LoVo (cell line): ENCODE data around the gene TAF4.
"Not testable (repeated sequence)": the region's sequence is repeated elsewhere in the genome, so short reads cannot be mapped to it uniquely, and the experiment has no call there.

Experiments used
- DNase-seq: peaks from one replicate; pipeline ENCODE4 v3.0.0-alpha.2; 2016; ENCODE audit warnings: low spot score

The TAF4 gene

DNA sequence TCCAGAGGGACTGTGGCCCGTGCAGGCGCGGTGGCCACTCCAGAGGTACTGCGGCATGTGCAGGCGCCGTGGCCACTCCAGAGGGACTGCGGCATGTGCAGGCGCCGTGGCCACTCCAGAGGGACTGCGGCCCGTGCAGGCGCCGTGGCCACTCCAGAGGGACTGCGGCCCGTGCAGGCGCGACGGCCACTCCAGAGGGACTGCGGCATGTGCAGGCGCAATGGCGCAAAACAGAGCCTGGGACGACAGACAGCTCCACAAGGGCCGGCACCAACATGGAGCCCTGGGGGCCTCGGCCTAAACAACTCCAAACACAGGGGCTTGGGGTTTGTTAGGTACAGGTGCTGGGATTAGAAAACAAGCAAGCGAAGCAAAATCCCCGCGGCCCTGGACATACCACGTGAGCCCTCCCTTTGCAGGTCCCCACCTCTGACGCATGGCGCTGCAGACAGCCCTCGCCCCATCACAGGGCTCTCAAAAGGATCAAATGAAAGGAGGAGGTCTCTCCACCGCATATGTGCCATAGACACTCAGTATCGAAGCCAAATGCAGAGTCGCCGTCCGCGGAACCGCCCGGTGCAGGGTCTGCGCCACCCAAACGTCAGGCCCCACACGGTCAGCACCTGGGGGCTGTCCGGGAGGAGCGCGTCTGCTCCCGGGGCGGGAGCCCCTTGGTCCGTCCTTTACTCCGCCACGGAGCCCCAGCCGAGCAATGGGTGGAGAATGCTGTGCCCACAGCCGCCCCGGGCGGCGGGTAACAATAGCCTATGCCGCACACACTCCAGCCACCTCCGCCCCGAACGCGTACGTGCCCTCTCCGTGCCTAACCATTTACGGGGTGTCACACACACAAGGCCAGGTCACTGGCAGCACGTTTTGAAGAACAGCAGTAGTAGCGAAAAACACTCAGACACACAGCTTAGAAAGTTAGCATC lies 85.7 kb downstream of the TAF4 start:
- DNase-seq, result no peak

DNA sequence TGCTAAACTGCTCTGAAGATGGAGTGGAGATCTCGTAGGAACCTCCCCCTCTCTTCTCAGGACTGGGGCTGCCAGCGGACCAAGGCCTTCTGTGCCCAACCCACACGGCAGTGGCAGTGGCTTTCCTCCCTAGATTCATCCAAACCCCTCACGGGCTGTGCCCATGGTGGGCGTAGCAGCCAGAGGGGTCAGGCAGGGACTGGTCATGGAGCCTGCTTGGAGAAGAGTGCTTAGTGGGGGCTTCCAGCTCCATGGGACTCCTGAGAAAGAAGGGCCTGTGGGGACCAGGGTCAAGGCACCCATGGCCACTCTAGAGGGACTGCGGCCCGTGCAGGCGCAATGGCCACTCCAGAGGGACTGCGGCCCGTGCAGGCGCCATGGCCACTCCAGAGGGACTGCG lies 86.6 kb downstream of the TAF4 start:
- no peak for DNase-seq

DNA sequence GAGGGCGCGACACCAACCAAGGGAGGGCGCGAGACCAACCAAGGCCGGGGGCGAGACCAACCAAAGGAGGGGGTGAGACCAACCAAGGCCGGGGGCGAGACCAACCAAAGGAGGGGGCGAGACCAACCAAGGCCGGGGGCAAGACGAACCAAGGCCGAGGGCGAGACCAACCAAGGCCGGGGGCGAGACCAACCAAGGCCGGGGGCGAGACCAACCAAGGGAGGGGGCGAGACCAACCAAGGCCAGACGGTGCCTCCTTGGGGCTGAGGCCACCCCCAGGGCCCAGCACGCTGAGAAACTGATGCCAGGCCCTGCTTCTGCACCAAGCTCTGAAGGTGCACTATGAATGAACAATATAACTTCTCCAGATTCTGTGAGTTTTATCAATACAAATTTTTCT lies 87.2 kb downstream of the TAF4 start:
- no peak for DNase-seq

DNA sequence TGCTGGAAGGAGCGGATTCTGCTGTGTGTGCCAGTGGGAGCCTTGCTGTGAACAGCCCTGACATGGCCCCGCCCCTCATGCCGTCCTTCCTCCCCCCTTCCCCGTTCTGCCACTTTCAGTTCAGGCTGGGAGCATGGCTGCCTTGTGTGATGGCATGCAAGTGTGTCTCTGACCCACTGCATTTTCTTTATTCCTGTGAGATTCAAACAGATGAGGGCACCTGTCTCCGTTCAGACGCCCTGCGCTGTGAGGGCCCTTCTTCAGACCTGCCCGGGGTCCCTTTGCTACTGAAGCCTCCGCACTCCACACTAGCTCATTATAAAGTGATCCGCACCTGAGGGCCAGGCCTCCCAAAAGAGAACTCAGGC lies 88.3 kb downstream of the TAF4 start:
- no peak for DNase-seq

DNA sequence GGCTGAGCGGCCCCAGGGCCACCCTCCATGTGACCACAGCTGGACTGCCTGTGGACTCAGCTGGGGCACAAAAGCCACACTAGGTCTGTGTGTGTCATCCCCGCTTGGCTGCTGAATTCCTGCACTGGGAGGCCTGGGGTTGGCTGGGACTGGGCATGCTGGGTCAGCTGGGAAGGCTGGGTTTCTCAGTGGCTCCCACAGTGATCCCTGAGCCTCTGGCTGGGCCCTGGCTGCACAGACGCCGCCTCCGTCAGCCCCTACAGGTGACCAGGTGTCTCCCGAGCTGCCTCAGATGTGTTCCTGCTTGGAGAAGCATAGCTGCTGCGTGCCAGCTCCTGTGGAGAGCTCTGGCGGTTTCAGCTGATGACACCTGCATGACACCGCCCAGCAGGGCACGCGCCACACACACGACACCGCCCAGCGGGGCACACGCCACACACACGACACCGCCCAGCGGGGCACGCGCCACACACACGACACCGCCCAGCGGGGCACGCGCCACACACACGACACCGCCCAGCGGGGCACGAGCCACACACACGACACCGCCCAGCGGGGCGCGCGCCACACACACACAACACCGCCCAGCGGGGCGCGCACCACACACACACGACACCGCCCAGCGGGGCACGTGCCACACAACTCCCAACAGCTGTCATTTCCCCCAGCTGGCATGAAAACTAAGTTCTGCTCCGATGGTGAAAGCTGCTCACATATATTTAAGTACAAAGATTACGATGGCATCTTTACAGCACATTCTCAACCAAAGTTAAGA lies 88.8 kb downstream of the TAF4 start:
- DNase-seq, result no peak

DNA sequence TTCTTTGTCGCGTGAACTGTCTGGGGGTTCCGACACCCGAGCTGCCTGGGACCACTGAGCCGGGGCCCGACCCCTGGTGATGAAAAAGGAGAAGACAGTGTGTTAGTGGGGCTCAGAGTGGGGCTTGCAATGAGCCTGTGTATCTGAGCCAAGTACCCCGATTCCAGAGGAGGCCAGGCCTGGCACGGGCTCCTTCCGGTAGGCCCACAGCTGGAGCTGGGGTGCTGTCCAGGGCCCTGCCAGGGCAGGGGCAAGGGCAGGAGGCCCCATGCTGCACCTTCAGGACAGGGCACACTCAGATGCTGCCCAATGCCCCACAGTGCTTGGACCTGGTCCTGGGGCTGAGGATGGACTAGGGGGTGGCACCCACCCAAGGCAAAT lies 89.4 kb downstream of the TAF4 start:
- no peak for DNase-seq

DNA sequence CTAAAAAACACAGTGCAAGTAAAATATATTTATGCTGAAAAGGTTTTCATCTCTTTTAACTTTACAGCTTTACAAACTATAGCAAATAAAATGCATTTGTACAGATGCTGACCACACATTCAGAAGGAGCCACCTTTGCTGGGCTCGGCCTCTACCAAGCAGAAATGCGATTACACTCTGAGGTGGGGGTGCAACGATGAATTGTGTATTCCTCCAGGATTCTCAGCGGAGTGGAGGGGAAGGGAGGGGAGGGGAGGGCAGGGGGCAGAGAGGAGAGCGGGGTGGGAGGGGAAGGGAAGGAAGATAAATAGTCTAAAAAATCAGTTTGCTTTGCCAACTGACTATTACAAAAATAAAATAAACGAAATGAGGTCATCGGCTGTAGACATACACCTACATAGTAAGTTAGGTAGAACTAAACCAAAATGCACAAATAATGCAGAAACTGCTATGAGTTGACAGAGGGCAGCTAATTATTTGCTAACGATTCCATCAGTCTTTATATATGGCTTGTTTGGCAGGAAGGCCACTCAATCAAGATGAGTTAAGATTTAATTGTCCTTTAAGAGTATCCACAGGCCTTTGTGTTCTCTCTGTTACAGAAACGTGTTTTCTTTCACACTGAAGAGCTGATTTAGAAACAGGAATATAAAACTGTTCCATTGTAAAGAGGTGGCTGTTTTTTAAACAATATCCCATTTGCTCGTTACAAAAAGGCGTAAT lies 90.1 kb downstream of the TAF4 start:
- DNase-seq, result no peak

DNA sequence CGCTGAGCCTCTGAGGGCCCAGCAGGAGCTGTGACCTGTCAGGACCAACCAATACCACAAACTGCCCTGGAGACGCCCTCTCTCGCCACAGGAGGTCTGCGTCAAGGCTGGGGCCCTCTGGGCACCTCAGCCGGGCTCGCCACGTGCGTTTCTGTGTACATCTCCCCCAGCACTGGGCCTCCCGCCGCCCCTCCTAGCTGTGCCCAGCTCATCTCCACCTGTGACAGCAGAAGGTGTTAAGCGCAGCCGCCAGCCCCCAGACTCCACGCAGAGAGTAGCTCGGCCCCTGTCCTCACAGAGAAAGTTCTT lies 91.4 kb downstream of the TAF4 start:
- no peak for DNase-seq

DNA sequence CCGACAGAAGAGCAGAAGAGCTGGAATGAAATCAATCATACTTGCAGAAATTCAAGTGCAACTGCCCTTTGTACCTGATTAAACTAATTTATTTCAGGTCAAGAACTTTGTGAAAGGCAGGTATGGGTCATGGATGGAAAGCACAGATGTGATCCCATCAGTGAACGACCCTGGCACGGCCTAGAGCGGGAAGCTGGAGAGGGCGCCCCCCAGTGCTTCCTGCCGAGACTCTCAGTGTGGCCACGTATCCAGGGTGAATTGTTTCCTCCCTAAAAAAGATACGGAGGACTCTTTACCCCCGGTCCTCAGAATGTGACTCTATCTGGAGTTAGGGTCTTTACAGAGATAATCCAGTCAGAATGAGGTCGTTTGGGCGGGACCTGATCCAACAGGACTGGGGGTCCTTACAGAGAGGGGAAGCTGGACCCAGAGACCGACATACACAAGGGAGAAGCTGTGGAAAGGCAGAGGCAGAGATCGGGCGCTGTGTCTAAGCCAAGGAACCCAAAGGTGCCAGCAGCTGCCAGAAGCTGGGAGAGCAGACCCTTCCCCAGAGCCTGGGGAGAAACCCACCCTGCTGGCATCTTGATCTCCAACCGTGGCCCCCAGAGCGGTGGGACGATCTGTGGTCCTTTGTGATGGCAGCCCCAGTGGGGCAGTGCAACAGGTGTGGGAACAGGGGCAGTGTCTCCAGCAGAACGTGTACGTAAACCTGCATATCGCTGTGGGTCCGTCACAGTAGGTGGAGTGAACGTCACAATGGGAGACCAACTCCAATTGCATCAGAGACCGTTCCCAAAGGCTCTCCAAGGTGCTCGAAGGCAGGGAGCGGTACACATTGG lies 91.9 kb downstream of the TAF4 start:
- DNase-seq, result no peak

DNA sequence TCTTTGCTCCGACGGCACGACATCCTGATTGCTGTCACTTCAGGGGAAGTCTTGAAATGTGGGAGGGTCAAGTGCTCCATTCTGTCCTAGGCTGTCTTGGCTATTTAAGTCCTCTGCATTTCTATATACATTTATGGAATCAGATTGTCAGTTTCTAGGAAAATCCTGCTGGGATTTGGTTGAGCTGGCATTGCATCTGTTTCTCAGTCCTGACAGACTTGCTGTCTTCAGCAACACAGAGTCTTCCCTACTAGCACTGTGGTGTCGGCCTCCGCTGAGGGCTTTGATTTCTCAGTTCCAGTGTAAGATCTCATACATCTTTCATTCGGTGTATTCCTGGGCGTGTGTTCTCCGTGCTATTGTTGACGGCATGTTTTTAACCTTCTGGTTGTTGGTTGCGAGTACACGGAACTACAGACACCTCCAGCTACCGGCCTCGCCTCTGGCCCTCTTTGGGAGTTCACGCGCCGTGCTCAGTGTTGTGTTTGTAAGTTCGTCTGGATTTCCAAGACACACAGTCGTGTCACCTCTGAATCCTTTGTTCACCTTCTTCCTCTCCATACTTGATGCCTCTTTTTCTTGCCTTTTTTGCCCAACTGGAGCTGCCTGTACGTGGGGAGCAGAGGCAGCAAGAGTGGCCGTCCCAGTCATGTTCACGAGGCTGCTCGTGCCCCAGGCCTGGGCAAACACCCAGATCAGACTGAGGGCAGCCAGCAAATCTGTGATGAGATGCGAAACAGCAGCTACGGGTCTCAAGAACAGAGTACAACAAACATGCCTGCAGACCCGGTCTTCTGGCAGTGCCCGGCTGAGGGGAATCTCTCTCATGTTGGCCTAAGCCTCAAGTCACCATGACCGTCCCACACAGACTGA lies 92.8 kb downstream of the TAF4 start:
- DNase-seq, result no peak

DNA sequence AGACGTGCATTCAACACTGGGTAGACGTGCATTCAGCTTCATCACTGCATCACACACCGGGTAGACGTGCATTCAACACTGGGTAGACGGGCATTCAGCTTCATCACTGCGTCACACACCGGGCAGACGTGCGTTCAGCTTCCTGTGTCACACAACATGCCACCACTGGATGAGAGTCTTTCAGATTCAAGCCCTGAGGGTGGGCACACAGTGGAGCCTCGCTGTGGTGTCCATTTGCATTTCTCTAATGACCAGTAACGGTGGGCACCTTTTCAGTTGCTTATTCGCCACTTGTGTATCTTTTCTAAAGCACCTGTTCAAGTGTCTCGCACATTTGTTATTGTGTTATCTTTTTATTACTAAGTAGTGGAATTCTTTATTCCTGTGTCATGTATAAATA lies 94.1 kb downstream of the TAF4 start:
- DNase-seq, result not testable (repeated sequence)

DNA sequence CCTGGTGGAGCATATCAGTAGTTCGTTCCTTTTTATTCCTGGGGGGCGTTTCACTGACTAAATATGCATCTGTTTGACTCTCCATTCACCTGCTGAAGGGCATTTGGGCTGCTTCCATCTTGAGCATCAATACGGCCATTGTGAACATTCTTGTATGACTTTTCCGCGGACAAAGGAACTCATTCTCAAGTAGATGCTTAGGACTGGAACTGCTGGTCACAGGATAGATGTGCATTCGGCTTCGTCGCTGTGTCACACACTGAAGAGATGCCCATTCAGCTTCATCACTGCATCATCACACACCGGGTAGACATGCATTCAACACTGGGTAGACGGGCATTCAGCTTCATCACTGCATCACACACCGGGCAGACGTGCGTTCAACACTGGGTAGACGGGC lies 95.3 kb downstream of the TAF4 start:
- DNase-seq, result no peak

DNA sequence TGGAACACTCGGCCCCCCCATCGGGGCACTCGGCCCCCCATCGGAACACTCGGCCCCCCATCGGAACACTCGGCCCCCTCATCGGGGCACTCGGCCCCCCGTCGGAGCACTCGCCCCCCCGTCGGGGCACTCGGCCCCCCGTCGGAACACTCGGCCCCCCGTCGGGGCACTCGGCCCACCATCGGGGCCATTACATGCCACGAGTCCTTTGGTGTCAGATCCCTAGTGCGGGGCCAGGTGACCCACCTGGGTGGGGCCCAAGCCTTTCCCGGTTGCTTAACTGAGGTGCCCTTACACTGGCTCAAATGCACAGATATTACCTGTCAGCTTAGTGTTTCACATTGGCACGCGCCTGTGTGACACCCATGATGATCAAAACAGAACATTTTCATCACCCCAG lies 95.9 kb downstream of the TAF4 start:
- no peak for DNase-seq

DNA sequence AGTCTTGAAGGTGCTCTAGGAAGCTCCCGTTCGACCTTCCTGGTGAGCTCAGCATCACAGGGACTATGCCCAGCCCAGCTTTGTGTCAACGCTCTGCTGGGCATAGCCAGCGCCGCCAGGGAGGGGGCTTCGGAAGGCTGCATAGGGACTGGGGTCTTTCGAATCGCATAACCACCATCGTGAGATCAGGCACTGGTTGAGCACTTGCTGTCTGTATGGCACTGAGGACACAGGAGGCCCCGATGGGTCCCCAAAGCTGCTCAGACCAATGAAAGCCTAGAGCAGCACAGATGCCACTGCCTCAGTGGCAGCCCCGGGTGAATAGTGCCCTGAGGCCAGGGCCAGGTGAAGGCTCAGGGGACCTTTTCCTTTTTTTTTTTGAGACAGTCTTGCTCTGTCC lies 96.7 kb downstream of the TAF4 start:
- no peak for DNase-seq

DNA sequence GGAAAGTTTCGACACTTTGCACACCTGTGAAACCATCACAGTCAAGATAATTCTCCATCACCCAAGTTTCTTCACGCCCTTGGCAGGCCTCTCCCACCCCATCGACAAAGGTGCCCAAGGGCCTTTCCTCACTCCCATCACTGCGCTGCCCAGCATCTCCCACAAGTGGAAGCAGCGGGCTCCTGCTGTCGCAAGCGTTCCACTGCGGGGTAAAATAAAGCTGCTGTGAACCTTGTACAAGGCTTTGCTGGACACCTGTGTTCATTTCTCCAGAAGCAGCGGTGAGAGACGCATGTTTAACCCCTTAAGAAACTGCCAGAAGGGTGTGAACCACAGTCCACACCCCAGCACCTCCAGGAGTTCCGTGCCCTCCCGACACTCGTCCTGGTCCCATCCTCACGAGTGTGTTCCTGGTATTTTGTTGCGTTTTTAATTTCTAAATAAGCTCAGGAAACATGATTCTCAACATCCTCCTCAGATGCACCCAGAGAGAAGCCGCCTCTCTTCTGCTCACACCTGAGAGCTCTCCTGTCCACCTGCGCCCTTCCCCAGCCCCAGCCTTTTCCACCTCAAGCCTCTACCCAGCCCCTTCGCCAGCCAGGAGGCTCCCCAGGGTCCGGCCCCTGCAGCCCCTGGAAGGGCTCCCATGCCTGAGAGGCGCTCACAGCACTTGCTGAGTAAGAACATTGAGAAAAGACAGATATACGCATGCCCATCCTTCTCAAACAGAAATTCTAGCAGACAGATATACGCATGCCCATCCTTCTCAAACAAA lies 97.5 kb downstream of the TAF4 start:
- DNase-seq, result no peak

DNA sequence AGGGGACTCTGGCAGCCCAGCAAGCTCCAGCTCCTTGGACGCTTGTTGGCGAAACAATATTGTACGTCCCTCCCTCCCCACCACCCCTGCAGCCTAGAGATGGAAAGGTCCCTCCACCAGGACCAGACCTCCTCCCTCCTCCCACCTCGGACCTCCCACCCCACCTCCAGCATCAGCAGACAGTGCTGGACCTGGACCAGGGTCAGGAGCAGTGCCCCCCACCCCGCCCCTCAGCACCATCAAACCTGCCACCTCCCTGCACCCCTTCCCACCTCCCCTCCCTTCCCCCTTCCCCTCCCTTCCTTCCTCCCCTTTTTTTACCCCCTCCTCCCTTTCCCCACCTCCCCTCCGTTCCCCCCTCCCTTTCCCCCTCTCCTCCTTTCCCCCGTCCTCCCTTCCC lies 98.4 kb downstream of the TAF4 start:
- no peak for DNase-seq

DNA sequence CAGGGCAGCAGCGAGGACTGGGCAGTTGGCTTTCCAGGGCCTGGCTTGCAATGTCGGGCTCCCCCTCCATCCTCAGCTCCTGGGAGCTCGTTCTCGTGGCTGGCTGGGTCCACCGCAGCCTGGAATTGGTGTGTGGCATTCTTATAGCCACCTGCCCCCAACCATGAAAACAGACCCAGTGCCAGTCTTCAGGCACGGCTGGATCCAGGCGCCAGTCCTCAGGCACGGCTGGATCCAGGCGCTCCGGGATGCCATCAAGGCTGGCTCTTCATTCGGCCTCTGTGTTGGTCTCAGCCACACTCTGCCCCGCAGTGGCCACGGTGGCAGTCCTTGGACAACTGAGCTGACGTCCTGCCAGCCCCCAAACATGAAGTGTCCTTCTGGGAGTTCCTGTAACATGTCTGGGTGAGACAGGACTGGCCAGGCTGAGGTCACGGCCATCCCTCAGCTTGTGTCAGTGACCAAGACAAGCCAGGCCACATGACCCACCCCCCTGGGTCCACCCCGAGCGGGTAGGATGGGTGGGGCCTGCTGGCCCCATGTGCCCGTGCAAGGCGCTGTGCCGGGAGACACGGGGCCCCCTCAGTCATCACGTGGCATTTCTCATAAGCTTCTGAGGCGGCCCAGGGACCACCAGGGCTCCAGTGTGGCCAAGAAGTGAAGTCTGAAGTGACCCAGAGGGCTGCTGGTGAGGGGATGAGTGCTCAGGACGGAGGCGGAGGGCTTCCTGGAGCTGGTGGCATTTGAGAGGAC lies 99.0 kb downstream of the TAF4 start:
- DNase-seq, result no peak

DNA sequence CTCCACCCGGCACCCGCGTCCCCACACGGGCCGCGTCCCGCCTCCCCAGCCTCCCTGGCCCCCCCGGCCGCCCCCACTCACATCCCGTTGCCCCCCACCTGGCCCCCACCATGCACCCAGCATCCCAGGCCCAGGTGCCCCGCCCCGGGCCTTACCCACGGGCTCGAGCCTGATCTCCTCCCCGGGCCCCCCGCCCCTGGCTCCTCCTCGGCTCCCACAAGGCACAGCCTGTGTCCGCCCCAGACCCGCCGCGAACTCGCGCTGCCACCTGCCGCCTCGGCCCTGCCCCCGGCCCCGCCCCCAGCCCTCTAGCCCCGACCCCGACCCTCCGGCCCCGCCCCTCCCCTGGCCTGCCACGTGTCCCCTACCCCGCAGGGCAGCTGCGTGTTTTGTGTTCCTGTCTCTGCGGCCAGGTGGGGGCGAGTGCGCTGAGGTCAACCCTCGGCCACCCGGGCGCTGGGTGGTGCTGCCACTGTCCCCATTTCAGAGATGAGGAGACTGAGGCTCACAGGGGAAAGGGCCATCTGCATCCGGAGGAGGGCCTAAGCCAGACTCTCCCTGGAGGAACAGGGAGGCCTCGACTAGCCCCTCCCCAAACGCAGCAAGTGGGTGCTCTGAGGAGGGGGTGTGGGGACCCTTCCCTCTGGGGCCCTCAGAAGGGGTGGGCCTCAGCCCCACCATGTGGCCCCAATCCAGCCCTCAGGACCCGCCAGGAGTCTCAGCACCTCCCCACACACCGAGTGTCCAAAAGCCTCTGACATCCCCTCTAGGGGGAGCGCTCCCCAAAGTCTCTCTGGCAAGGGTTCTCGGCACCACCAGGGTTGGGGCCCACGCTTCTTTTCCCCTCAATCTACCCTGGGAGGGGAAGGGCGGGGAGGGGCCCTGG lies 99.8 kb downstream of the TAF4 start:
- DNase-seq, result no peak
